DLD1 (cell line): ENCODE measurements around the gene FADS2.

Experiments
- in situ Hi-C: cut with HindIII; loops from 2 replicates; pipeline ENCODE4 v1.10.0; 2017; ENCODE audit warnings: low sequenced_read_pairs

FADS2 gene

GRCh38 chr11:61885166-61885778 lies 57.2 kb downstream of the FADS2 start:
- in situ Hi-C loops: no loop called here

- in situ Hi-C loops: no loop called here
Measured at GRCh38 chr11:61885784-61886580, 57.9 kb downstream of the FADS2 start.

GRCh38 chr11:61886643-61887042 lies 58.5 kb downstream of the FADS2 start:
- in situ Hi-C loops: no loop called here

GRCh38 chr11:61887839-61888494 lies 59.9 kb downstream of the FADS2 start:
- in situ Hi-C loops: no loop called here

- in situ Hi-C loops: no loop called here
Measured at GRCh38 chr11:61888590-61888989, 60.5 kb downstream of the FADS2 start.

- in situ Hi-C loops: no loop called here
Measured at GRCh38 chr11:61889831-61890230, 61.7 kb downstream of the FADS2 start.

GRCh38 chr11:61890529-61891330 lies 62.6 kb downstream of the FADS2 start:
- in situ Hi-C loops: no loop called here

- in situ Hi-C loops: no loop called here
Measured at GRCh38 chr11:61891331-61892084, 63.4 kb downstream of the FADS2 start, which contains the start of gene FADS3. Gene FADS3, minus strand, starts transcription at chr11:61891545. Its CDS starts 164 bp downstream, at chr11:61891381.

GRCh38 chr11:61892085-61892370 lies 63.9 kb downstream of the FADS2 start:
- in situ Hi-C loops: no loop called here

GRCh38 chr11:61893981-61894380 lies 65.9 kb downstream of the FADS2 start:
- in situ Hi-C loops: no loop called here

GRCh38 chr11:61895046-61895717 lies 67.1 kb downstream of the FADS2 start:
- in situ Hi-C loops: no loop called here

GRCh38 chr11:61895718-61896059 lies 67.6 kb downstream of the FADS2 start:
- in situ Hi-C loops: no loop called here

- in situ Hi-C loops: no loop called here
Measured at GRCh38 chr11:61896665-61897386, 68.7 kb downstream of the FADS2 start.

GRCh38 chr11:61897387-61898246 lies 69.5 kb downstream of the FADS2 start:
- in situ Hi-C loops: no loop called here

- in situ Hi-C loops: no loop called here
Measured at GRCh38 chr11:61898247-61898582, 70.1 kb downstream of the FADS2 start.

- in situ Hi-C loops: no loop called here
Measured at GRCh38 chr11:61899146-61899841, 71.2 kb downstream of the FADS2 start.

GRCh38 chr11:61900251-61900650 lies 72.2 kb downstream of the FADS2 start:
- in situ Hi-C loops: loop anchor here (25.0 kb wide), 1 partner anchor 162 kb away; no protein-coding TSS in a partner anchor

- in situ Hi-C loops: loop anchor here (25.0 kb wide), 1 partner anchor 161 kb away; no protein-coding TSS in a partner anchor
Measured at GRCh38 chr11:61901397-61901796, 73.3 kb downstream of the FADS2 start.
